OCI-LY7 (cell line): ENCODE measurements around the gene RBM48. TPM values are rescaled to one million over a fixed set of nuclear protein-coding genes. Genes with fewer than 3 reads are reported as not detected.

Source experiments
- BruUV-seq: library from RNA; stranded (reverse); fragments of 400-500 nt; replicated peaks from 2 replicates; lab custom pipeline; 2021; lab: Mats Ljungman, UMichigan
- CTCF ChIA-PET: fragments of 300-600 bp; sonication (Branson Sonifier 250); formaldehyde crosslinking; loops from one replicate; lab custom pipeline; 2022; ENCODE audit warnings: antibody characterized with exemption; ENCODE audit not compliant: unreplicated experiment; lab: Charles Lee
- POLR2A ChIA-PET: fragments of 300-600 bp; sonication (Branson Sonifier 250); formaldehyde crosslinking; loops from one replicate; lab custom pipeline; 2022; ENCODE audit warnings: antibody characterized with exemption; lab: Charles Lee
- DNase-seq: peaks from one replicate; pipeline ENCODE4 v3.0.0-alpha.2; 2015; ENCODE audit warnings: low spot score
- H2AFZ ChIP-seq: fragments of 200-600 bp; sonication (generic), shearing (Covaris generic); 2 replicates; pipeline ENCODE4 v1.6.1; 2014; ENCODE audit warnings: mild to moderate bottlenecking, antibody characterized with exemption, low read length, moderate library complexity
- H3K27ac ChIP-seq: fragments of 200-600 bp; sonication (generic); 2 replicates; pipeline ENCODE4 v1.5.1; 2014; ENCODE audit warnings: mixed run types, low read depth, mild to moderate bottlenecking, moderate library complexity, low read length, inconsistent platforms; ENCODE audit not compliant: poor library complexity, severe bottlenecking
- H3K36me3 ChIP-seq: fragments of 200-600 bp; sonication (generic); 2 replicates; pipeline ENCODE4 v1.6.1; 2014; ENCODE audit warnings: mild to moderate bottlenecking, antibody characterized with exemption, low read length, moderate library complexity, mixed read lengths; ENCODE audit not compliant: insufficient read depth
- H3K4me1 ChIP-seq: fragments of 200-600 bp; sonication (generic); 2 replicates; pipeline ENCODE4 v1.5.1; 2014; ENCODE audit warnings: mild to moderate bottlenecking, low read length; ENCODE audit not compliant: insufficient read depth, poor library complexity, severe bottlenecking
- H3K4me2 ChIP-seq: fragments of 200-600 bp; sonication (generic); 2 replicates; pipeline ENCODE4 v1.6.1; 2014; ENCODE audit warnings: mild to moderate bottlenecking, low read length
- H3K4me3 ChIP-seq: fragments of 200-600 bp; sonication (generic); 2 replicates; pipeline ENCODE4 v1.5.1; 2014; ENCODE audit warnings: mild to moderate bottlenecking, low read depth, low read length; ENCODE audit not compliant: poor library complexity, severe bottlenecking
- H3K79me2 ChIP-seq: fragments of 200-600 bp; sonication (generic); 2 replicates; pipeline ENCODE4 v1.6.1; 2016; ENCODE audit warnings: low read depth, mild to moderate bottlenecking, low read length, moderate library complexity, mixed read lengths; ENCODE audit not compliant: insufficient read depth
- H3K9me2 ChIP-seq: fragments of 200-600 bp; sonication (generic); 2 replicates; pipeline ENCODE4 v1.6.1; 2016; ENCODE audit warnings: mild to moderate bottlenecking, low read length, mixed read lengths; ENCODE audit not compliant: insufficient read depth
- H3K9me3 ChIP-seq: fragments of 200-600 bp; sonication (generic); 2 replicates; pipeline ENCODE4 v1.6.1; 2014; ENCODE audit warnings: mild to moderate bottlenecking, mixed run types, low read length, mixed read lengths
- H4K20me1 ChIP-seq: fragments of 200-600 bp; sonication (generic); 2 replicates; pipeline ENCODE4 v1.6.1; 2014; ENCODE audit warnings: mild to moderate bottlenecking, antibody characterized with exemption, low read length, moderate library complexity, mixed read lengths; ENCODE audit not compliant: insufficient read depth
- EZH2phosphoT487 ChIP-seq: fragments of 200-600 bp; sonication (generic); IDR thresholded peaks from 2 replicates; pipeline ENCODE4 v1.6.1; 2018; ENCODE audit warnings: low read depth, borderline replicate concordance, mild to moderate bottlenecking, mixed run types, antibody characterized with exemption, low read length, moderate library complexity, mixed read lengths
- intact Hi-C: fragments of 100-400 bp; cut with micrococcal nuclease; formaldehyde crosslinking; loops from one replicate; pipeline ENCODE4 v1.10.0; 2022; ENCODE audit not compliant: unreplicated experiment
- total RNA-seq, 2 experiments: library from RNA; depleted of rRNA in 1 of 2; stranded (reverse); fragments of >200 nt in 1 of 2; shearing (Covaris generic) in 1 of 2; gene quantifications; 2 replicates each; pipeline ENCODE4 v1.2.3, GENCODE V29; 2014 to 2022
- TF ChIP-seq, protein P1 (sequence below): fragments of 200-600 bp; sonication (generic); conservative IDR thresholded peaks from 2 replicates; pipeline ENCODE4 v1.5.1; 2014; ENCODE audit warnings: mild to moderate bottlenecking, antibody characterized with exemption, low read length, moderate library complexity, mixed read lengths

Gene RBM48
- total RNA-seq, 2 experiments from 2014 or later, result 10.7 to 15.1 TPM

DNA sequence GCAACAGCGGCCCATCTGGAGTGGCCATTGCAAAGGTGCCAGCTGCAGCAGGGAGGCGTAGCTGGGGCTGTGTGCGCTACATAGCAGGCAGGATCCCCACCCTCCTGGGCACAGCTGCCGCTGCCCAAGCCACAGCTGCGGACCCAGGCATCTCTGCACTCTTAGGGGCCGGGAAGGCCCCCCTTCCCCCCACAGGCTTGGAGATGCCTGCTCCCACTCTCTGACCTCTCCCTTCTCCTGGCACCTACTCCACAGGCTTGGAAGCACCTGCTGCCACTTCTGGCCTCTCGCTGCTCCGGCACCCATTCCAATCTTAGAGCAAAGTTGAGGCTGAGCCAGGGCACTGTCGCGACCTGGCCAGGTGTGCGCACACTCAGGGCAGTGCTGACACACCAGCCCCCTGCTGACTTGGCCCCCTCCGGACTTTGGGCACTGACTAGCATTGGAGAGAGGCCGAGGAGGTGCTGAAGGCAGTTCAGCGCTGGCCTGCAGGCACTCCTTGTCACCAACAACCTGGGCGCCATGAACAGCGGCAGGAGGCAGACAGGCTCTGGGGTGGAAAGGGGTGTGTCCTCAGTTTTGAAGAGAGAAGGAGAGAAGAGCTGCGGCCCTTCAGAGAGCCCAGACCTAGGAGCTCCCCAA is 18.4 kb downstream of the RBM48 start:
- no peaks in the 10 kb centered on the region for H3K9me2 ChIP-seq
- ChIA-PET POLR2A (no interaction called here), CTCF (no interaction called here)
- H3K27ac ChIP-seq, result no peak overlapping the region
- TF ChIP-seq, protein P1, sequence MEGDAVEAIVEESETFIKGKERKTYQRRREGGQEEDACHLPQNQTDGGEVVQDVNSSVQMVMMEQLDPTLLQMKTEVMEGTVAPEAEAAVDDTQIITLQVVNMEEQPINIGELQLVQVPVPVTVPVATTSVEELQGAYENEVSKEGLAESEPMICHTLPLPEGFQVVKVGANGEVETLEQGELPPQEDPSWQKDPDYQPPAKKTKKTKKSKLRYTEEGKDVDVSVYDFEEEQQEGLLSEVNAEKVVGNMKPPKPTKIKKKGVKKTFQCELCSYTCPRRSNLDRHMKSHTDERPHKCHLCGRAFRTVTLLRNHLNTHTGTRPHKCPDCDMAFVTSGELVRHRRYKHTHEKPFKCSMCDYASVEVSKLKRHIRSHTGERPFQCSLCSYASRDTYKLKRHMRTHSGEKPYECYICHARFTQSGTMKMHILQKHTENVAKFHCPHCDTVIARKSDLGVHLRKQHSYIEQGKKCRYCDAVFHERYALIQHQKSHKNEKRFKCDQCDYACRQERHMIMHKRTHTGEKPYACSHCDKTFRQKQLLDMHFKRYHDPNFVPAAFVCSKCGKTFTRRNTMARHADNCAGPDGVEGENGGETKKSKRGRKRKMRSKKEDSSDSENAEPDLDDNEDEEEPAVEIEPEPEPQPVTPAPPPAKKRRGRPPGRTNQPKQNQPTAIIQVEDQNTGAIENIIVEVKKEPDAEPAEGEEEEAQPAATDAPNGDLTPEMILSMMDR, result no peak
- no peak for TF ChIP-seq EZH2phosphoT487
- intact Hi-C loops, result no loop called here
- no peaks in the 10 kb centered on the region for H4K20me1 ChIP-seq
- no peak for DNase-seq
- no peaks in the 10 kb centered on the region for H3K36me3 ChIP-seq
- H3K9me3 ChIP-seq, result no peaks in the 10 kb centered on the region
- BruUV-seq, result no TSS peak
- no peaks in the 10 kb centered on the region for H3K79me2 ChIP-seq
- no peak overlapping the region for H3K4me2 ChIP-seq
- no peak overlapping the region for H2AFZ ChIP-seq
- H3K4me1 ChIP-seq, result no peaks in the 10 kb centered on the region
- H3K4me3 ChIP-seq, result no peak overlapping the region

DNA sequence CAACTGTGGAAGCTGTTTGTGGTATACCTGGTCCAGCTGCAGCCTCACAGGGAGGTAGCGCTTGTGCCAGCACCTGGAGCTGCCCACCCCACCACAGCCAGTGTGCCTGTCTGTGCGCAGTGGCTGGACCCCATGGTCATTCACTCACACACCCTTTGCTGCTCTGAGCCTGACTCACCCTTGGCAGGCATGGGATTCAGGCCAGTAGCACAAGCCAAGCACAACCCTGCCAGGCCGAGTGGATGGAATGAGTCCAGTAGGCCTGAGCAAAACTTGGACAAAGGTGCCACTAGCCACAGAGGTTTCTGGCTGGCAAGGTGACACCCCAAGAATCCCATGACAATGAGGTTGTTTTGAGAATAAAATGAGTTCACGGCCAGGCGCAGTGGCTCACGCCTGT is 19.0 kb downstream of the RBM48 start:
- H4K20me1 ChIP-seq, result no peaks in the 10 kb centered on the region
- H3K9me2 ChIP-seq, result no peaks in the 10 kb centered on the region
- H2AFZ ChIP-seq, result no peak overlapping the region
- DNase-seq, result no peak
- H3K4me2 ChIP-seq, result no peak overlapping the region
- H3K4me3 ChIP-seq, result no peak overlapping the region
- no peaks in the 10 kb centered on the region for H3K36me3 ChIP-seq
- intact Hi-C loops, result no loop called here
- no peak overlapping the region for H3K27ac ChIP-seq
- no peaks in the 10 kb centered on the region for H3K79me2 ChIP-seq
- H3K4me1 ChIP-seq, result no peaks in the 10 kb centered on the region
- CTCF ChIA-PET, result no interaction called here
- POLR2A ChIA-PET, result interaction anchor here (2.6 kb wide), 1 partner anchor 19 kb away, joined by 10 read pairs; the partner anchor contains the start of genes PEX1 and RBM48
- no TSS peak for BruUV-seq
- TF ChIP-seq, protein P1, result no peak
- no peak for TF ChIP-seq EZH2phosphoT487
- no peaks in the 10 kb centered on the region for H3K9me3 ChIP-seq

DNA sequence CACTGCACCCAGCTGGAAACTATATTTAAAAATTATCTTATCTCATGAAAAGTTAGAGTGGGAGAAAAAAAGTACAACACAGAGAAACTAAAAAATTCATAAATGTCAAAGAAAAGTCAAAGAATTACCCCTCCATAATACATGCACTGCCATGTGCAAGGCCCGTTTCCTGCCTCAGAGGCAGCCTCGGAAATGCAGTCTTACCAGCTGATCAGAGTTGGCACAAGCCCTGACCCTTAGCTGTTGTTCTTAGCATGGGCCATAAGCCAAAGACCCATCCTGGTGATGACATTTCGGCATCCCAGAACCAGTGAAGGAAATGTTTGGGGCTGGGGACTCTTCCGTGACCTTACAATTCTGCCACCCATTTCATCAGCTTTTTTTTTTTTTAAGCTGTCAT is 21.6 kb downstream of the RBM48 start:
- Histone ChIP-seq H3K4me3 (no peak overlapping the region), H3K27ac (no peak overlapping the region), H3K9me3 (no peaks in the 10 kb centered on the region), H2AFZ (no peak overlapping the region), H3K36me3 (no peaks in the 10 kb centered on the region), H3K4me2 (no peak overlapping the region), H3K4me1 (no peaks in the 10 kb centered on the region), H4K20me1 (no peaks in the 10 kb centered on the region), H3K79me2 (no peaks in the 10 kb centered on the region), H3K9me2 (no peaks in the 10 kb centered on the region)
- no peak for DNase-seq
- TF ChIP-seq, protein P1, result no peak
- no peak for TF ChIP-seq EZH2phosphoT487
- intact Hi-C loops, result no loop called here
- no TSS peak for BruUV-seq
- POLR2A ChIA-PET, result interaction anchor here (1.9 to 2.6 kb wide), 2 partner anchors 9 to 22 kb away, joined by 10 to 13 read pairs; partner anchors contain the start of genes PEX1 and RBM48
- CTCF ChIA-PET, result interaction anchor here (1.1 kb wide), 1 partner anchor 21 kb away, joined by 3 read pairs; the partner anchor contains the start of gene RBM48
